ENCODE measurements around the gene SCPEP1. TPM values are rescaled to one million over a fixed set of nuclear protein-coding genes. Genes with fewer than 3 reads are reported as not detected.
A peak's percentile ranks its signal among the peaks of the same experiment; 100 is the strongest.

The SCPEP1 gene
- total and polyA plus RNA-seq, 2 of the 13 experiments (the other 11 are each of a cell fraction or from before 2014, with no cell fraction given): 24.3 to 27.3 TPM

- no peak for TF ChIP-seq ZNF260 (CRISPR knock-in tag; IDR thresholded peaks at IDR 0.05; ENCODE audit: borderline replicate concordance, low read depth)
- TF ChIP-seq REXO4 (CRISPR knock-in tag; IDR thresholded peaks at IDR 0.05; ENCODE audit: borderline replicate concordance): no peak
- peak; percentile 78; the same call in 1 of the 2 replicates for TF ChIP-seq ELF3 (CRISPR knock-in tag; IDR thresholded peaks at IDR 0.05)
- TF ChIP-seq RFXAP (CRISPR knock-in tag; IDR thresholded peaks at IDR 0.05; ENCODE audit: borderline replicate concordance): no peak
- 0 out of 2 replicates have a peak, but pooled peaks have one; percentile 49 for TF ChIP-seq KLF15 (CRISPR knock-in tag; IDR thresholded peaks at IDR 0.05; ENCODE audit: borderline replicate concordance)
- TF ChIP-seq BCL3 (CRISPR knock-in tag; IDR thresholded peaks at IDR 0.05): peak; percentile 83
- peak; percentile 61 for TF ChIP-seq RARA (CRISPR knock-in tag; IDR thresholded peaks at IDR 0.05)
- peak; percentile 79 for TF ChIP-seq MXD3 (CRISPR knock-in tag; IDR thresholded peaks at IDR 0.05)
- TF ChIP-seq ZNF580 (CRISPR knock-in tag; IDR thresholded peaks at IDR 0.05; ENCODE audit: borderline replicate concordance, low read depth): peak; percentile 96; the same call in 1 of the 2 replicates
- TF ChIP-seq GMEB2 (CRISPR knock-in tag; IDR thresholded peaks at IDR 0.05; ENCODE audit: low read depth): 0 out of 2 replicates have a peak, but pooled peaks have one; percentile 28
- TF ChIP-seq FOXA3 (CRISPR knock-in tag; IDR thresholded peaks at IDR 0.05): peak; percentile 68
- peak; percentile 86 for TF ChIP-seq ZEB1 (IDR thresholded peaks at IDR 0.05; ENCODE audit: insufficient replicate concordance, low read depth)
- TF ChIP-seq ZNF766 (CRISPR knock-in tag; IDR thresholded peaks at IDR 0.05; ENCODE audit: borderline replicate concordance): peak; percentile 91; the same call in 1 of the 2 replicates
- peak; percentile 72; the same call in 1 of the 2 replicates for TF ChIP-seq ZNF510 (CRISPR knock-in tag; IDR thresholded peaks at IDR 0.05; ENCODE audit: low read depth)
- TF ChIP-seq ZNF362 (CRISPR knock-in tag; IDR thresholded peaks at IDR 0.05; ENCODE audit: borderline replicate concordance): 0 out of 2 replicates have a peak, but pooled peaks have one; percentile 50
- no peak for TF ChIP-seq NR3C1 (CRISPR knock-in tag; IDR thresholded peaks at IDR 0.05)
- no peak for TF ChIP-seq ZFYVE20 (CRISPR knock-in tag; IDR thresholded peaks at IDR 0.05; ENCODE audit: borderline replicate concordance, low read depth)
- TF ChIP-seq ZFP41 (CRISPR knock-in tag; IDR thresholded peaks at IDR 0.05; ENCODE audit: borderline replicate concordance): no peak
- no peak for TF ChIP-seq ZNF333 (CRISPR knock-in tag; IDR thresholded peaks at IDR 0.05; ENCODE audit: borderline replicate concordance)
- TF ChIP-seq SRSF1 (optimal IDR thresholded peaks at IDR 0.05; ENCODE audit: low read depth, low read length): peak; percentile 99
- no peak for TF ChIP-seq DMTF1 (CRISPR knock-in tag; IDR thresholded peaks at IDR 0.05)
Observed at GRCh38 chr17:56960596-56961538, 17.1 kb upstream of the SCPEP1 start, which contains the start of gene COIL (continued).
